ENCODE data around the gene HOXC9.

Gene HOXC9

DNA sequence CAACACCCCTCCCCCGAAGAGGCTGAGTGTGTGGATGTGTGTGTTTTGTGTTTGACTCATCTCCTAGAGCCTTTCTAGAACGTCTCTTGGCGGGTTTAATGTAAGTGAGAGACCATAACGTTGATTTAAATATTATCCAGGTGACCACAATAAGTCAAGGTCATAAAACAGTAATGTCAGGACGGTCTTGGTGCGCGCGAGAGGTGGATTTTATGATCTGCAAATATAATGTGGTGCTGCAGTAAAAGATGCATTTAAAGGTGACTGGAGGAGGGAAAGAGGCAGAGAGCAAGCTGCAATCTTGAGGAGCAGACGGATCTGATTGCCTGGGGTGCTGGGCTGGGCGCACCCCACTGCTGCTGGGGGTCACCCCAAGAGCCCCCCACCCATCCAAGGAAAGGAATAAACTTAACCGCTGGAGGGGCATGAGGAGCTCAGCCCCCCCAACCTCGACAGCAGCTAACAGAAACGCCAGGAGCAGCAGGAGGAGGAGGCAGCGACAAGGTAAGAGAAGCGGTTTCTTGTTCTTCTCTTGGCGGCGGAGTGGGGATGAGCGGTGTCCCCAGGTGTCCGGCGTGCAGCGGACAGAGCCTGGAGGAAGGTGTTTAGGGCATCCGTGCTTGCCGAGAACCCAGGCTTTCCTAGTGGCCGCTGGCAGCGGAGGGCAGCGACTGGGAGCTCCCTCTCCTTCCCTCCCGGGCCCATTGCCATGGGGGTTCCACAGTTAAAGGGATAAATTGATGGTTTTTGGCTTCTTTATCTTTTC is 9.5 kb upstream of the HOXC9 start:
- Histone ChIP-seq H2AFZ (ENCODE audit: low read depth, low read length, severe bottlenecking) (no peak overlapping the region), H3K4me3 (ENCODE audit: insufficient read depth, low read length, poor library complexity, severe bottlenecking) (no peak overlapping the region), H3K79me2 (ENCODE audit: insufficient read depth, low read length) (no peaks in the 10 kb centered on the region), H3K9me3 (ENCODE audit: insufficient read depth, low read length) (no peaks in the 10 kb centered on the region), H3K27me3 (ENCODE audit: low read length) (no peaks in the 10 kb centered on the region), H3K36me3 (ENCODE audit: low read length) (no peaks in the 10 kb centered on the region), H3K9me2 (replicated peaks; ENCODE audit: insufficient read depth, low read length) (no peaks in the 10 kb centered on the region), H4K20me1 (ENCODE audit: low read depth, low read length) (no peaks in the 10 kb centered on the region), H3F3A (ENCODE audit: insufficient read depth) (no peaks in the 10 kb centered on the region), H3K4me2 (ENCODE audit: low read depth, low read length, poor library complexity, severe bottlenecking) (no peak overlapping the region), H3K9ac (ENCODE audit: low read length) (no peak overlapping the region), H3K27ac (ENCODE audit: low read depth, low read length) (no peak overlapping the region)
- TF ChIP-seq EZH2phosphoT487 (conservative IDR thresholded peaks at IDR 0.05; ENCODE audit: low read length) (no peak), CTCF (IDR thresholded peaks at IDR 0.05; ENCODE audit: insufficient read depth, low read length, poor library complexity, severe bottlenecking) (no peak)

DNA sequence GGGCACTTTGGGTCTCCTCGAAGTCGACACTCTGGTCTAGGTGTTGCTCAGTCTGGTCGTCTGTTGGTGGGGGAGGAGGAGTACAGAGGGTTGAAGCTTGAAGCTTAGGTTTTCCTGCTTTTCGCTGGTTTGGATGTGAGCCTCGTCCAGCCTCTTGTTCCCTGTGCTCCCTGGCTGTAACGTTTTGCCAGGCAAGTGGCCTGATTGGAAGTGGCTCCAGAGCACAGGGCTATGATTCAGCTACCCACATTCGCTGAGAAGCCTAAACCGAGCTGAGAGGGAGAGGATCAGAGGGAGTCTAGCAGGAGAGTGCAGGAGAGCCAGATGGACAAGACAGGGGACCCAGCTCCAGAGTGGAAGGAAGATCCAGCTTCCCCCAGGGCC is 8.9 kb upstream of the HOXC9 start:
- H3K4me3 ChIP-seq (ENCODE audit: insufficient read depth, low read length, poor library complexity, severe bottlenecking): no peak overlapping the region
- no peaks in the 10 kb centered on the region for H4K20me1 ChIP-seq (ENCODE audit: low read depth, low read length)
- H3K79me2 ChIP-seq (ENCODE audit: insufficient read depth, low read length): no peaks in the 10 kb centered on the region
- TF ChIP-seq EZH2phosphoT487 (conservative IDR thresholded peaks at IDR 0.05; ENCODE audit: low read length): no peak
- TF ChIP-seq CTCF (IDR thresholded peaks at IDR 0.05; ENCODE audit: insufficient read depth, low read length, poor library complexity, severe bottlenecking): no peak
- no peaks in the 10 kb centered on the region for H3K9me3 ChIP-seq (ENCODE audit: insufficient read depth, low read length)
- H3K9ac ChIP-seq (ENCODE audit: low read length): no peak overlapping the region
- no peaks in the 10 kb centered on the region for H3K27me3 ChIP-seq (ENCODE audit: low read length)
- no peak overlapping the region for H3K27ac ChIP-seq (ENCODE audit: low read depth, low read length)
- H3K9me2 ChIP-seq (replicated peaks; ENCODE audit: insufficient read depth, low read length): no peaks in the 10 kb centered on the region
- H3K36me3 ChIP-seq (ENCODE audit: low read length): no peaks in the 10 kb centered on the region
- H3K4me2 ChIP-seq (ENCODE audit: low read depth, low read length, poor library complexity, severe bottlenecking): no peak overlapping the region
- no peak overlapping the region for H2AFZ ChIP-seq (ENCODE audit: low read depth, low read length, severe bottlenecking)
- H3F3A ChIP-seq (ENCODE audit: insufficient read depth): no peaks in the 10 kb centered on the region

DNA sequence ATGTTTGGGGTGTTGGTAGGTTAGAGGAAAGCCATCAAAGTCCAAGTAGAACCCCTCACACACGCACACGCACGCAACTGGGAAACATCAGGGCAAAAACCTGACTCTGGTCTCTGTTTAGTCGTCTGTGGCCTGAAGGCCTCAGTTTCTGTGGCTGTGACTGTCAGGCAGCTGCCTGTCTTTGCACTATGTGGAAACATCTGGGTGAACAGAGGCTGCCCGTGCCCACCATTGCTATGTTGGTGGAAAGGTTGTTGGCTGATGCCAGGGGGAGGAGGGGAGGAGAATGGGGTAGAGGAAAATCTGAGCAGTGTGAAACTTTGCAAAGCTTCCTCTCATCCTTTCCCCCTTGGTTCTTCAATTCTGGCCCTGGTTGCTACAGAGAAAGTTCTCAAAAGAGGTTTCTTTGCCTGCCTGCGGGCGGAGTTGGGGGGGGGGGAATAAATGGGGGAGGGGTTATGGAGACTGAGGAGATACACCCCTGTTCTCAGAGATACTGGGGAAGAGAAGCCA is 7.5 kb upstream of the HOXC9 start:
- Histone ChIP-seq H3K4me2 (ENCODE audit: low read depth, low read length, poor library complexity, severe bottlenecking) (no peak overlapping the region), H4K20me1 (ENCODE audit: low read depth, low read length) (no peaks in the 10 kb centered on the region), H2AFZ (ENCODE audit: low read depth, low read length, severe bottlenecking) (no peak overlapping the region), H3K36me3 (ENCODE audit: low read length) (no peaks in the 10 kb centered on the region), H3K9me3 (ENCODE audit: insufficient read depth, low read length) (no peaks in the 10 kb centered on the region), H3K9ac (ENCODE audit: low read length) (no peak overlapping the region), H3K27me3 (ENCODE audit: low read length) (no peaks in the 10 kb centered on the region), H3K79me2 (ENCODE audit: insufficient read depth, low read length) (no peaks in the 10 kb centered on the region), H3F3A (ENCODE audit: insufficient read depth) (no peaks in the 10 kb centered on the region), H3K9me2 (replicated peaks; ENCODE audit: insufficient read depth, low read length) (no peaks in the 10 kb centered on the region), H3K4me3 (ENCODE audit: insufficient read depth, low read length, poor library complexity, severe bottlenecking) (no peak overlapping the region), H3K27ac (ENCODE audit: low read depth, low read length) (no peak overlapping the region)
- TF ChIP-seq EZH2phosphoT487 (conservative IDR thresholded peaks at IDR 0.05; ENCODE audit: low read length) (no peak), CTCF (IDR thresholded peaks at IDR 0.05; ENCODE audit: insufficient read depth, low read length, poor library complexity, severe bottlenecking) (no peak)
